Measurements from ENCODE around the gene PPP2R3A.
"Not testable (repeated sequence)": the region's sequence is repeated elsewhere in the genome, so short reads cannot be mapped to it uniquely, and the experiment has no call there.

DNA sequence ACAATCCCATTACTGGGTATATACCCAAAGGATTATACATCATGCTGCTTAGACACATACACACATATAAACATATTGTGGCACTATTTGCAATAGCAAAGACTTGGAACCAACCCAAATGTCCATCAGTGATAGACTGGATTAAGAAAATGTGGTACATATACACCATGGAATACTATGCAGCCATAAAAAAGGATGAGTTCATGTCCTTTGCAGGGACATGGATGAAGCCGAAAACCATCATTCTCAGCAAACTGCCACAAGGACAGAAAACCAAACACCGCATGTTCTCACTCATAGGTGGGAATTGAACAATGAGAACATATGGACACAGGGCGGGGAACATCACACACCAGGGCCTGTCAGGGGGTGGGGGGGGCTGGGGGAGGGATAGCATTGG is 166.1 kb downstream of the PPP2R3A start:
- TF ChIP-seq BRCA1 (CRISPR knock-in tag; IDR thresholded peaks at IDR 0.05); ZNF121 (CRISPR knock-in tag; IDR thresholded peaks at IDR 0.05); ZNF354B (CRISPR knock-in tag; IDR thresholded peaks at IDR 0.05); ZNF724P (CRISPR knock-in tag; IDR thresholded peaks at IDR 0.05; ENCODE audit: borderline replicate concordance); NFKBIZ (CRISPR knock-in tag; IDR thresholded peaks at IDR 0.05); HOXA7 (CRISPR knock-in tag; IDR thresholded peaks at IDR 0.05); HOXA5 (CRISPR knock-in tag; IDR thresholded peaks at IDR 0.05): not testable (repeated sequence)
- TF ChIP-seq, protein P1, sequence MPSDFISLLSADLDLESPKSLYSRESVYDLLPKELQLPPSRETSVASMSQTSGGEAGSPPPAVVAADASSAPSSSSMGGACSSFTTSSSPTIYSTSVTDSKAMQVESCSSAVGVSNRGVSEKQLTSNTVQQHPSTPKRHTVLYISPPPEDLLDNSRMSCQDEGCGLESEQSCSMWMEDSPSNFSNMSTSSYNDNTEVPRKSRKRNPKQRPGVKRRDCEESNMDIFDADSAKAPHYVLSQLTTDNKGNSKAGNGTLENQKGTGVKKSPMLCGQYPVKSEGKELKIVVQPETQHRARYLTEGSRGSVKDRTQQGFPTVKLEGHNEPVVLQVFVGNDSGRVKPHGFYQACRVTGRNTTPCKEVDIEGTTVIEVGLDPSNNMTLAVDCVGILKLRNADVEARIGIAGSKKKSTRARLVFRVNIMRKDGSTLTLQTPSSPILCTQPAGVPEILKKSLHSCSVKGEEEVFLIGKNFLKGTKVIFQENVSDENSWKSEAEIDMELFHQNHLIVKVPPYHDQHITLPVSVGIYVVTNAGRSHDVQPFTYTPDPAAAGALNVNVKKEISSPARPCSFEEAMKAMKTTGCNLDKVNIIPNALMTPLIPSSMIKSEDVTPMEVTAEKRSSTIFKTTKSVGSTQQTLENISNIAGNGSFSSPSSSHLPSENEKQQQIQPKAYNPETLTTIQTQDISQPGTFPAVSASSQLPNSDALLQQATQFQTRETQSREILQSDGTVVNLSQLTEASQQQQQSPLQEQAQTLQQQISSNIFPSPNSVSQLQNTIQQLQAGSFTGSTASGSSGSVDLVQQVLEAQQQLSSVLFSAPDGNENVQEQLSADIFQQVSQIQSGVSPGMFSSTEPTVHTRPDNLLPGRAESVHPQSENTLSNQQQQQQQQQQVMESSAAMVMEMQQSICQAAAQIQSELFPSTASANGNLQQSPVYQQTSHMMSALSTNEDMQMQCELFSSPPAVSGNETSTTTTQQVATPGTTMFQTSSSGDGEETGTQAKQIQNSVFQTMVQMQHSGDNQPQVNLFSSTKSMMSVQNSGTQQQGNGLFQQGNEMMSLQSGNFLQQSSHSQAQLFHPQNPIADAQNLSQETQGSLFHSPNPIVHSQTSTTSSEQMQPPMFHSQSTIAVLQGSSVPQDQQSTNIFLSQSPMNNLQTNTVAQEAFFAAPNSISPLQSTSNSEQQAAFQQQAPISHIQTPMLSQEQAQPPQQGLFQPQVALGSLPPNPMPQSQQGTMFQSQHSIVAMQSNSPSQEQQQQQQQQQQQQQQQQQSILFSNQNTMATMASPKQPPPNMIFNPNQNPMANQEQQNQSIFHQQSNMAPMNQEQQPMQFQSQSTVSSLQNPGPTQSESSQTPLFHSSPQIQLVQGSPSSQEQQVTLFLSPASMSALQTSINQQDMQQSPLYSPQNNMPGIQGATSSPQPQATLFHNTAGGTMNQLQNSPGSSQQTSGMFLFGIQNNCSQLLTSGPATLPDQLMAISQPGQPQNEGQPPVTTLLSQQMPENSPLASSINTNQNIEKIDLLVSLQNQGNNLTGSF (CRISPR knock-in tag; IDR thresholded peaks at IDR 0.05), result not testable (repeated sequence)
- TF ChIP-seq, protein P2, sequence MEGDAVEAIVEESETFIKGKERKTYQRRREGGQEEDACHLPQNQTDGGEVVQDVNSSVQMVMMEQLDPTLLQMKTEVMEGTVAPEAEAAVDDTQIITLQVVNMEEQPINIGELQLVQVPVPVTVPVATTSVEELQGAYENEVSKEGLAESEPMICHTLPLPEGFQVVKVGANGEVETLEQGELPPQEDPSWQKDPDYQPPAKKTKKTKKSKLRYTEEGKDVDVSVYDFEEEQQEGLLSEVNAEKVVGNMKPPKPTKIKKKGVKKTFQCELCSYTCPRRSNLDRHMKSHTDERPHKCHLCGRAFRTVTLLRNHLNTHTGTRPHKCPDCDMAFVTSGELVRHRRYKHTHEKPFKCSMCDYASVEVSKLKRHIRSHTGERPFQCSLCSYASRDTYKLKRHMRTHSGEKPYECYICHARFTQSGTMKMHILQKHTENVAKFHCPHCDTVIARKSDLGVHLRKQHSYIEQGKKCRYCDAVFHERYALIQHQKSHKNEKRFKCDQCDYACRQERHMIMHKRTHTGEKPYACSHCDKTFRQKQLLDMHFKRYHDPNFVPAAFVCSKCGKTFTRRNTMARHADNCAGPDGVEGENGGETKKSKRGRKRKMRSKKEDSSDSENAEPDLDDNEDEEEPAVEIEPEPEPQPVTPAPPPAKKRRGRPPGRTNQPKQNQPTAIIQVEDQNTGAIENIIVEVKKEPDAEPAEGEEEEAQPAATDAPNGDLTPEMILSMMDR (CRISPR knock-in tag; IDR thresholded peaks at IDR 0.05), result not testable (repeated sequence)
- TF ChIP-seq, protein P3, sequence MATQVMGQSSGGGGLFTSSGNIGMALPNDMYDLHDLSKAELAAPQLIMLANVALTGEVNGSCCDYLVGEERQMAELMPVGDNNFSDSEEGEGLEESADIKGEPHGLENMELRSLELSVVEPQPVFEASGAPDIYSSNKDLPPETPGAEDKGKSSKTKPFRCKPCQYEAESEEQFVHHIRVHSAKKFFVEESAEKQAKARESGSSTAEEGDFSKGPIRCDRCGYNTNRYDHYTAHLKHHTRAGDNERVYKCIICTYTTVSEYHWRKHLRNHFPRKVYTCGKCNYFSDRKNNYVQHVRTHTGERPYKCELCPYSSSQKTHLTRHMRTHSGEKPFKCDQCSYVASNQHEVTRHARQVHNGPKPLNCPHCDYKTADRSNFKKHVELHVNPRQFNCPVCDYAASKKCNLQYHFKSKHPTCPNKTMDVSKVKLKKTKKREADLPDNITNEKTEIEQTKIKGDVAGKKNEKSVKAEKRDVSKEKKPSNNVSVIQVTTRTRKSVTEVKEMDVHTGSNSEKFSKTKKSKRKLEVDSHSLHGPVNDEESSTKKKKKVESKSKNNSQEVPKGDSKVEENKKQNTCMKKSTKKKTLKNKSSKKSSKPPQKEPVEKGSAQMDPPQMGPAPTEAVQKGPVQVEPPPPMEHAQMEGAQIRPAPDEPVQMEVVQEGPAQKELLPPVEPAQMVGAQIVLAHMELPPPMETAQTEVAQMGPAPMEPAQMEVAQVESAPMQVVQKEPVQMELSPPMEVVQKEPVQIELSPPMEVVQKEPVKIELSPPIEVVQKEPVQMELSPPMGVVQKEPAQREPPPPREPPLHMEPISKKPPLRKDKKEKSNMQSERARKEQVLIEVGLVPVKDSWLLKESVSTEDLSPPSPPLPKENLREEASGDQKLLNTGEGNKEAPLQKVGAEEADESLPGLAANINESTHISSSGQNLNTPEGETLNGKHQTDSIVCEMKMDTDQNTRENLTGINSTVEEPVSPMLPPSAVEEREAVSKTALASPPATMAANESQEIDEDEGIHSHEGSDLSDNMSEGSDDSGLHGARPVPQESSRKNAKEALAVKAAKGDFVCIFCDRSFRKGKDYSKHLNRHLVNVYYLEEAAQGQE (IDR thresholded peaks at IDR 0.05; ENCODE audit: borderline replicate concordance in 1 of 2, low read depth in 1 of 2, low read length in 2 of 2), result not testable (repeated sequence)
- TF ChIP-seq, protein P4, sequence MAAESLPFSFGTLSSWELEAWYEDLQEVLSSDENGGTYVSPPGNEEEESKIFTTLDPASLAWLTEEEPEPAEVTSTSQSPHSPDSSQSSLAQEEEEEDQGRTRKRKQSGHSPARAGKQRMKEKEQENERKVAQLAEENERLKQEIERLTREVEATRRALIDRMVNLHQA (CRISPR knock-in tag; IDR thresholded peaks at IDR 0.05), result not testable (repeated sequence)
- TF ChIP-seq, protein P5, sequence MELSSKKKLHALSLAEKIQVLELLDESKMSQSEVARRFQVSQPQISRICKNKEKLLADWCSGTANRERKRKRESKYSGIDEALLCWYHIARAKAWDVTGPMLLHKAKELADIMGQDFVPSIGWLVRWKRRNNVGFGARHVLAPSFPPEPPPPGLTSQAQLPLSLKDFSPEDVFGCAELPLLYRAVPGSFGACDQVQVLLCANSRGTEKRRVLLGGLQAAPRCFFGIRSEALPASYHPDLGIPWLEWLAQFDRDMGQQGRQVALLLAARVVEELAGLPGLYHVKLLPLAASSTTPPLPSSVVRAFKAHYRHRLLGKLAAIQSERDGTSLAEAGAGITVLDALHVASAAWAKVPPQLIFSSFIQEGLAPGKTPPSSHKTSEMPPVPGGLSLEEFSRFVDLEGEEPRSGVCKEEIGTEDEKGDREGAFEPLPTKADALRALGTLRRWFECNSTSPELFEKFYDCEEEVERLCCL (CRISPR knock-in tag; IDR thresholded peaks at IDR 0.05; ENCODE audit: borderline replicate concordance), result not testable (repeated sequence)

Measured in HepG2 (cell line).